SK-N-SH (cell line): ENCODE results near the gene ZNF101.

ENCODE experiments used
- CHD2 ChIP-seq: fragments of 150-350 bp; IDR thresholded peaks from 2 replicates; pipeline ENCODE4 v1.6.1; 2018; ENCODE audit warnings: low read length; ENCODE audit not compliant: partially characterized antibody
- CTCF ChIP-seq: fragments of 200-600 bp; sonication (generic); IDR thresholded peaks from 2 replicates; pipeline ENCODE4 v1.6.1; 2017; ENCODE audit warnings: antibody characterized with exemption, mild to moderate bottlenecking, moderate library complexity
- EP300 ChIP-seq, 2 experiments: IDR thresholded peaks; 2 replicates each; pipeline versions ENCODE4 v1.4.0 to v1.6.1; 2012; ENCODE audit warnings: borderline replicate concordance in 1 of 2, low read depth in 1 of 2, low read length in 1 of 2
- FOXJ3 ChIP-seq: sonication (generic); formaldehyde crosslinking; IDR thresholded peaks from 2 replicates; pipeline ENCODE4 v1.5.1; 2020; ENCODE audit warnings: mild to moderate bottlenecking, missing genetic modification reagents
- IRF3 ChIP-seq: fragments of 150-350 bp; IDR thresholded peaks from 2 replicates; pipeline ENCODE4 v1.6.1; 2016; ENCODE audit warnings: mild to moderate bottlenecking, low read depth, low read length
- MAX ChIP-seq: IDR thresholded peaks from 2 replicates; pipeline ENCODE4 v1.4.0; 2012; ENCODE audit warnings: low read depth
- MXI1 ChIP-seq: IDR thresholded peaks from 2 replicates; pipeline ENCODE4 v1.6.1; 2012; ENCODE audit warnings: mild to moderate bottlenecking, low read depth, low read length, improper control_type of control experiment
- PBX3 ChIP-seq: IDR thresholded peaks from 2 replicates; pipeline ENCODE4; 2012
- POLR2AphosphoS5 ChIP-seq: IDR thresholded peaks from 2 replicates; pipeline ENCODE4 v1.6.1; 2012; ENCODE audit warnings: low read depth, low read length
- RAD21 ChIP-seq: IDR thresholded peaks from 2 replicates; pipeline ENCODE4 v1.6.1; 2012; ENCODE audit warnings: mild to moderate bottlenecking, low read length
- REST ChIP-seq: IDR thresholded peaks from 2 replicates; pipeline ENCODE4 v1.6.1; 2012; ENCODE audit warnings: mild to moderate bottlenecking, low read depth, low read length, moderate library complexity
- SIN3A ChIP-seq: IDR thresholded peaks from 2 replicates; pipeline ENCODE4 v1.6.1; 2012; ENCODE audit warnings: low read depth, mild to moderate bottlenecking, low read length, moderate library complexity, borderline replicate concordance
- TCF12 ChIP-seq: IDR thresholded peaks from 2 replicates; pipeline ENCODE4 v1.4.0; 2012
- YY1 ChIP-seq: IDR thresholded peaks from 2 replicates; pipeline ENCODE4 v1.4.0; 2012; ENCODE audit warnings: low read depth, mild to moderate bottlenecking

GRCh38 chr19:19661141-19661674 is 7.4 kb upstream of the ZNF101 start:
- TF ChIP-seq REST (no peak), CTCF (no peak), PBX3 (no peak), MXI1 (no peak), YY1 (no peak), POLR2AphosphoS5 (no peak), RAD21 (no peak), MAX (no peak), EP300 (IDR thresholded peaks at IDR 0.05; ENCODE audit: borderline replicate concordance in 1 of 2, low read depth in 1 of 2, low read length in 1 of 2) (no peak), SIN3A (no peak), IRF3 (no peak), FOXJ3 (no peak), TCF12 (no peak), CHD2 (no peak)
